Mucosa of descending colon (tissue), 3 donors: Measurements from ENCODE around the gene MAL. TPM values are rescaled to one million over a fixed set of nuclear protein-coding genes. Genes with fewer than 3 reads are reported as not detected.
"Not testable (repeated sequence)": the region's sequence is repeated elsewhere in the genome, so short reads cannot be mapped to it uniquely, and the experiment has no call there.

Experiments
- ATAC-seq: fragments of 200-7000 bp; cut with Tn5 transposase; one replicate; pipeline ENCODE4 v1.9.1; 2020; ENCODE audit warnings: mild to moderate bottlenecking, moderate library complexity
- DNase-seq, 3 donors: peaks; one replicate each; pipeline ENCODE4 v3.0.0-alpha.2; 2020
- H3K36me3 ChIP-seq: fragments of 200-600 bp; one replicate; pipeline ENCODE4 v1.8.0; 2021; ENCODE audit warnings: low read depth, mild to moderate bottlenecking
- H3K4me1 ChIP-seq: fragments of 200-600 bp; one replicate; pipeline ENCODE4 v1.8.0; 2021; ENCODE audit warnings: low read depth, mild to moderate bottlenecking
- H3K4me3 ChIP-seq: fragments of 200-600 bp; one replicate; pipeline ENCODE4 v1.8.0; 2021; ENCODE audit warnings: mild to moderate bottlenecking
- H3K9me3 ChIP-seq: fragments of 200-600 bp; one replicate; pipeline ENCODE4 v1.8.0; 2021; ENCODE audit warnings: mild to moderate bottlenecking
- CTCF ChIP-seq: fragments of 200-600 bp; IDR thresholded peaks from one replicate; pipeline ENCODE4 v1.8.0; 2022; ENCODE audit warnings: antibody characterized with exemption, mild to moderate bottlenecking
- intact Hi-C, 2 donors: fragments of 100-400 bp; cut with DNase I in 1 of 2; cut with micrococcal nuclease in 1 of 2; formaldehyde crosslinking; loops; one replicate each; pipeline versions ENCODE4 v1.11.0 to v1.11.1; 2022; cut with DNase I, micrococcal nuclease
- total RNA-seq, 3 donors: library from RNA; stranded (reverse); fragmentation: NEBNext Ultra II Directional in 2 of 3; extraction: Animal tissue kit (Norgen Biotek cat#: 25700) in 2 of 3; gene quantifications; one replicate each; pipeline versions ENCODE4 v1.2.1 to v1.2.4, GENCODE V29; 2021 to 2023
- donor health status: DM: no; HTN: no; CAD: no; lungs with moderate emphysema.
- donor health status: DM: no; HTN: no; CAD: no.
- donor health status: DM: no; HTN: yes; CAD: no.

Gene MAL
- total RNA-seq, 3 donors from 2014 or later = 1.4 to 28.8 (median 2.8) TPM

- no peak overlapping the region for H3K4me3 ChIP-seq
- intact Hi-C loops = no loop called here
- no peaks in the 10 kb centered on the region for H3K9me3 ChIP-seq
- H3K4me1 ChIP-seq = no peaks in the 10 kb centered on the region
- ATAC-seq (no peak), DNase-seq (no peak)
- no peaks in the 10 kb centered on the region for H3K36me3 ChIP-seq
- no peak for TF ChIP-seq CTCF
Observed at GRCh38 chr2:95091885-95092555, 66.5 kb downstream of the MAL start.

GRCh38 chr2:95098273-95098672 lies 72.8 kb downstream of the MAL start:
- intact Hi-C loops, H3K4me3 ChIP-seq, H3K4me1 ChIP-seq, H3K9me3 ChIP-seq, DNase-seq, H3K36me3 ChIP-seq, ATAC-seq: not testable (repeated sequence)

GRCh38 chr2:95099910-95100309 lies 74.4 kb downstream of the MAL start:
- no peak for TF ChIP-seq CTCF

More at GRCh38 chr2:95099910-95100309, 74.4 kb downstream of the MAL start:
- no peak for DNase-seq
- peaks cover 3% of the 10 kb centered on the region for H3K36me3 ChIP-seq
- intact Hi-C loops = no loop called here
- no peak for ATAC-seq
- no peaks in the 10 kb centered on the region for H3K4me1 ChIP-seq
- no peaks in the 10 kb centered on the region for H3K9me3 ChIP-seq
- no peak overlapping the region for H3K4me3 ChIP-seq

Other genes starting within 250 kb of the MAL start
- not detected for gene TEKT4, start 154.3 kb upstream of the MAL start, total RNA-seq
- 10 to 100 TPM; 65.1 to 69.6 (median 68.6) TPM for gene MRPS5, start 96.1 kb downstream of the MAL start, total RNA-seq
- gene ZNF514, start 134.1 kb downstream of the MAL start, total RNA-seq = 10 to 100 TPM; 12.3 to 28.0 (median 14.8) TPM
- gene ZNF2, start 140.1 kb downstream of the MAL start, total RNA-seq = 1 to 10 TPM; 2.5 to 7.0 (median 2.9) TPM
- 1 to 10 TPM; 1.5 to 5.6 (median 1.7) TPM for gene ZNF892, start 181.8 kb downstream of the MAL start, total RNA-seq
- 10 to 100 TPM; 24.4 to 44.0 (median 35.8) TPM for gene PROM2, start 248.7 kb downstream of the MAL start, total RNA-seq